ENCODE data around the gene IFRD2. TPM values are rescaled to one million over a fixed set of nuclear protein-coding genes. Genes with fewer than 3 reads are reported as not detected.

IFRD2 gene
- total and polyA plus RNA-seq, 2 of the 8 experiments (the other 6 are each of a cell fraction or from before 2014, with no cell fraction given), result 76.7 to 88.8 TPM

GRCh38 chr3:50250514-50250913, 41.7 kb downstream of the IFRD2 start (continued):
- TF ChIP-seq, protein P1, sequence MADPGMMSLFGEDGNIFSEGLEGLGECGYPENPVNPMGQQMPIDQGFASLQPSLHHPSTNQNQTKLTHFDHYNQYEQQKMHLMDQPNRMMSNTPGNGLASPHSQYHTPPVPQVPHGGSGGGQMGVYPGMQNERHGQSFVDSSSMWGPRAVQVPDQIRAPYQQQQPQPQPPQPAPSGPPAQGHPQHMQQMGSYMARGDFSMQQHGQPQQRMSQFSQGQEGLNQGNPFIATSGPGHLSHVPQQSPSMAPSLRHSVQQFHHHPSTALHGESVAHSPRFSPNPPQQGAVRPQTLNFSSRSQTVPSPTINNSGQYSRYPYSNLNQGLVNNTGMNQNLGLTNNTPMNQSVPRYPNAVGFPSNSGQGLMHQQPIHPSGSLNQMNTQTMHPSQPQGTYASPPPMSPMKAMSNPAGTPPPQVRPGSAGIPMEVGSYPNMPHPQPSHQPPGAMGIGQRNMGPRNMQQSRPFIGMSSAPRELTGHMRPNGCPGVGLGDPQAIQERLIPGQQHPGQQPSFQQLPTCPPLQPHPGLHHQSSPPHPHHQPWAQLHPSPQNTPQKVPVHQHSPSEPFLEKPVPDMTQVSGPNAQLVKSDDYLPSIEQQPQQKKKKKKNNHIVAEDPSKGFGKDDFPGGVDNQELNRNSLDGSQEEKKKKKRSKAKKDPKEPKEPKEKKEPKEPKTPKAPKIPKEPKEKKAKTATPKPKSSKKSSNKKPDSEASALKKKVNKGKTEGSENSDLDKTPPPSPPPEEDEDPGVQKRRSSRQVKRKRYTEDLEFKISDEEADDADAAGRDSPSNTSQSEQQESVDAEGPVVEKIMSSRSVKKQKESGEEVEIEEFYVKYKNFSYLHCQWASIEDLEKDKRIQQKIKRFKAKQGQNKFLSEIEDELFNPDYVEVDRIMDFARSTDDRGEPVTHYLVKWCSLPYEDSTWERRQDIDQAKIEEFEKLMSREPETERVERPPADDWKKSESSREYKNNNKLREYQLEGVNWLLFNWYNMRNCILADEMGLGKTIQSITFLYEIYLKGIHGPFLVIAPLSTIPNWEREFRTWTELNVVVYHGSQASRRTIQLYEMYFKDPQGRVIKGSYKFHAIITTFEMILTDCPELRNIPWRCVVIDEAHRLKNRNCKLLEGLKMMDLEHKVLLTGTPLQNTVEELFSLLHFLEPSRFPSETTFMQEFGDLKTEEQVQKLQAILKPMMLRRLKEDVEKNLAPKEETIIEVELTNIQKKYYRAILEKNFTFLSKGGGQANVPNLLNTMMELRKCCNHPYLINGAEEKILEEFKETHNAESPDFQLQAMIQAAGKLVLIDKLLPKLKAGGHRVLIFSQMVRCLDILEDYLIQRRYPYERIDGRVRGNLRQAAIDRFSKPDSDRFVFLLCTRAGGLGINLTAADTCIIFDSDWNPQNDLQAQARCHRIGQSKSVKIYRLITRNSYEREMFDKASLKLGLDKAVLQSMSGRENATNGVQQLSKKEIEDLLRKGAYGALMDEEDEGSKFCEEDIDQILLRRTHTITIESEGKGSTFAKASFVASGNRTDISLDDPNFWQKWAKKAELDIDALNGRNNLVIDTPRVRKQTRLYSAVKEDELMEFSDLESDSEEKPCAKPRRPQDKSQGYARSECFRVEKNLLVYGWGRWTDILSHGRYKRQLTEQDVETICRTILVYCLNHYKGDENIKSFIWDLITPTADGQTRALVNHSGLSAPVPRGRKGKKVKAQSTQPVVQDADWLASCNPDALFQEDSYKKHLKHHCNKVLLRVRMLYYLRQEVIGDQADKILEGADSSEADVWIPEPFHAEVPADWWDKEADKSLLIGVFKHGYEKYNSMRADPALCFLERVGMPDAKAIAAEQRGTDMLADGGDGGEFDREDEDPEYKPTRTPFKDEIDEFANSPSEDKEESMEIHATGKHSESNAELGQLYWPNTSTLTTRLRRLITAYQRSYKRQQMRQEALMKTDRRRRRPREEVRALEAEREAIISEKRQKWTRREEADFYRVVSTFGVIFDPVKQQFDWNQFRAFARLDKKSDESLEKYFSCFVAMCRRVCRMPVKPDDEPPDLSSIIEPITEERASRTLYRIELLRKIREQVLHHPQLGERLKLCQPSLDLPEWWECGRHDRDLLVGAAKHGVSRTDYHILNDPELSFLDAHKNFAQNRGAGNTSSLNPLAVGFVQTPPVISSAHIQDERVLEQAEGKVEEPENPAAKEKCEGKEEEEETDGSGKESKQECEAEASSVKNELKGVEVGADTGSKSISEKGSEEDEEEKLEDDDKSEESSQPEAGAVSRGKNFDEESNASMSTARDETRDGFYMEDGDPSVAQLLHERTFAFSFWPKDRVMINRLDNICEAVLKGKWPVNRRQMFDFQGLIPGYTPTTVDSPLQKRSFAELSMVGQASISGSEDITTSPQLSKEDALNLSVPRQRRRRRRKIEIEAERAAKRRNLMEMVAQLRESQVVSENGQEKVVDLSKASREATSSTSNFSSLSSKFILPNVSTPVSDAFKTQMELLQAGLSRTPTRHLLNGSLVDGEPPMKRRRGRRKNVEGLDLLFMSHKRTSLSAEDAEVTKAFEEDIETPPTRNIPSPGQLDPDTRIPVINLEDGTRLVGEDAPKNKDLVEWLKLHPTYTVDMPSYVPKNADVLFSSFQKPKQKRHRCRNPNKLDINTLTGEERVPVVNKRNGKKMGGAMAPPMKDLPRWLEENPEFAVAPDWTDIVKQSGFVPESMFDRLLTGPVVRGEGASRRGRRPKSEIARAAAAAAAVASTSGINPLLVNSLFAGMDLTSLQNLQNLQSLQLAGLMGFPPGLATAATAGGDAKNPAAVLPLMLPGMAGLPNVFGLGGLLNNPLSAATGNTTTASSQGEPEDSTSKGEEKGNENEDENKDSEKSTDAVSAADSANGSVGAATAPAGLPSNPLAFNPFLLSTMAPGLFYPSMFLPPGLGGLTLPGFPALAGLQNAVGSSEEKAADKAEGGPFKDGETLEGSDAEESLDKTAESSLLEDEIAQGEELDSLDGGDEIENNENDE (IDR thresholded peaks at IDR 0.05; ENCODE audit: insufficient replicate concordance, low read length), result no peak
- TF ChIP-seq PHF8 (conservative IDR thresholded peaks at IDR 0.05; ENCODE audit: low read depth, low read length), result no peak
- TF ChIP-seq JUND (IDR thresholded peaks at IDR 0.05; ENCODE audit: low read length), result no peak
- TF ChIP-seq EGR1 (IDR thresholded peaks at IDR 0.05; ENCODE audit: borderline replicate concordance, low read depth, low read length), result no peak
- TF ChIP-seq ZNF274 (IDR thresholded peaks at IDR 0.05; ENCODE audit: borderline replicate concordance, extremely low read depth, low read length), result no peak
- TF ChIP-seq EP300 (IDR thresholded peaks at IDR 0.05; ENCODE audit: borderline replicate concordance in 1 of 2, low read depth in 2 of 2, low read length in 2 of 2), result no peak
- TF ChIP-seq E2F6 (IDR thresholded peaks at IDR 0.05), result no peak
- TF ChIP-seq TCF12 (IDR thresholded peaks at IDR 0.05; ENCODE audit: low read depth, low read length), result no peak
- no peak for TF ChIP-seq SP4 (IDR thresholded peaks at IDR 0.05; ENCODE audit: low read length)
- TF ChIP-seq TBP (IDR thresholded peaks at IDR 0.05; ENCODE audit: low read depth, low read length), result no peak
- no peak for TF ChIP-seq POU5F1 (IDR thresholded peaks at IDR 0.05; ENCODE audit: low read depth, low read length)

All from H1 (cell line).